Keratinocyte (primary cell): ENCODE measurements around the gene PTPRN2. TPM values are rescaled to one million over a fixed set of nuclear protein-coding genes. Genes with fewer than 3 reads are reported as not detected.

ENCODE experiments used
- DNase-seq: peaks from one replicate; pipeline ENCODE4 v3.0.0-alpha.2; 2011; ENCODE audit warnings: low read depth, missing footprints, low spot score
- FAIRE-seq: peaks from 2 replicates; lab custom pipeline; 2011; peaks lifted over from hg19 to GRCh38; lab: Jason Lieb, UNC
- H2AFZ ChIP-seq: 2 replicates; pipeline ENCODE4 v1.6.0; 2012; ENCODE audit warnings: low read length, control low read depth, inconsistent platforms; ENCODE audit not compliant: control insufficient read depth
- H3K27ac ChIP-seq: 2 replicates; pipeline ENCODE4 v1.5.1; 2011; ENCODE audit warnings: low read length; ENCODE audit not compliant: control insufficient read depth, insufficient read depth
- H3K27me3 ChIP-seq: 3 replicates; pipeline ENCODE4 v1.6.0; 2011; ENCODE audit warnings: low read length; ENCODE audit not compliant: control insufficient read depth, insufficient read depth; ENCODE audit errors: extremely low read depth
- H3K36me3 ChIP-seq, 2 experiments: 2 replicates in 1 of 2; 3 replicates in 1 of 2; pipeline ENCODE4 v1.5.1; 2011; ENCODE audit warnings: low read length in 2 of 2, mild to moderate bottlenecking in 1 of 2; ENCODE audit not compliant: control insufficient read depth in 2 of 2, insufficient read depth in 2 of 2; ENCODE audit errors: extremely low read depth in 1 of 2
- H3K4me1 ChIP-seq: 3 replicates; pipeline ENCODE4 v1.5.1; 2011; ENCODE audit warnings: low read length; ENCODE audit not compliant: control insufficient read depth, insufficient read depth; ENCODE audit errors: extremely low read depth
- H3K4me2 ChIP-seq: 3 replicates; pipeline ENCODE4 v1.6.0; 2011; ENCODE audit warnings: low read depth, low read length; ENCODE audit not compliant: control insufficient read depth, insufficient read depth; ENCODE audit errors: extremely low read depth
- H3K4me3 ChIP-seq, 3 experiments: fragments of 200-600 bp in 1 of 3; sonication (generic) in 1 of 3; 2 replicates in 2 of 3; 3 replicates in 1 of 3; pipeline ENCODE4 v1.5.1; 2011 to 2016; ENCODE audit warnings: low read length in 3 of 3, mild to moderate bottlenecking in 3 of 3, control low read depth in 2 of 3, inconsistent platforms in 1 of 3, low read depth in 1 of 3, mixed read lengths in 1 of 3, mixed run types in 1 of 3, moderate library complexity in 1 of 3; ENCODE audit not compliant: control insufficient read depth in 2 of 3, insufficient read depth in 2 of 3; ENCODE audit errors: extremely low read depth in 1 of 3
- H3K79me2 ChIP-seq: 2 replicates; pipeline ENCODE4 v1.6.0; 2012; ENCODE audit warnings: low read length; ENCODE audit not compliant: control insufficient read depth, insufficient read depth
- H3K9ac ChIP-seq: 3 replicates; pipeline ENCODE4 v1.6.0; 2011; ENCODE audit warnings: low read length; ENCODE audit not compliant: control insufficient read depth, insufficient read depth; ENCODE audit errors: extremely low read depth
- H3K9me1 ChIP-seq: 3 replicates; pipeline ENCODE4 v1.6.0; 2011; ENCODE audit warnings: low read length; ENCODE audit not compliant: control insufficient read depth, insufficient read depth; ENCODE audit errors: extremely low read depth
- H3K9me3 ChIP-seq: 2 replicates; pipeline ENCODE4 v1.5.1; 2012; ENCODE audit warnings: low read depth, low read length; ENCODE audit not compliant: control insufficient read depth
- H4K20me1 ChIP-seq: 3 replicates; pipeline ENCODE4 v1.6.0; 2011; ENCODE audit warnings: low read length; ENCODE audit not compliant: control insufficient read depth, insufficient read depth; ENCODE audit errors: extremely low read depth
- EZH2 ChIP-seq: IDR thresholded peaks from one replicate; pipeline ENCODE4 v1.6.1; 2012; ENCODE audit warnings: inconsistent platforms, mild to moderate bottlenecking, low read length, moderate library complexity
- dilution Hi-C: fragments of 300-500 bp; cut with MboI; formaldehyde crosslinking; loops from one replicate; pipeline ENCODE4 v1.7.0; 2020; ENCODE audit warnings: low sequenced_read_pairs; ENCODE audit not compliant: extremely low pct_ligation_motif_present
- polyA plus RNA-seq, 5 experiments: library from polyadenylated mRNA; depleted of rRNA in 3 of 5; stranded (reverse) in 3 of 5; stranded (forward) in 1 of 5; unstranded in 1 of 5; fragments of >200 nt; gene quantifications; 1 replicate in 1 of 5; 2 replicates in 3 of 5; 3 replicates in 1 of 5; pipeline versions ENCODE4 v1.2.1 to v1.2.3, GENCODE V29; 2011 to 2012; ENCODE audit warnings: missing spikeins in 2 of 5, low read depth in 1 of 5, low replicate concordance in 1 of 5
- TF ChIP-seq, protein P1 (sequence below), 3 experiments: IDR thresholded peaks in 1 of 3; conservative IDR thresholded peaks in 1 of 3; optimal IDR thresholded peaks in 1 of 3; 2 replicates in 2 of 3; 3 replicates in 1 of 3; pipeline versions ENCODE3 to v1.5.1; 2011; ENCODE audit warnings: low read length in 3 of 3, mild to moderate bottlenecking in 3 of 3, moderate library complexity in 2 of 3, control low read depth in 1 of 3, inconsistent platforms in 1 of 3; ENCODE audit not compliant: insufficient read depth in 2 of 3; ENCODE audit errors: extremely low read depth in 1 of 3

The PTPRN2 gene
- polyA plus RNA-seq, 1 donor (not counting 4 experiments of a cell fraction or from before 2014, with no cell fraction given): not detected

DNA sequence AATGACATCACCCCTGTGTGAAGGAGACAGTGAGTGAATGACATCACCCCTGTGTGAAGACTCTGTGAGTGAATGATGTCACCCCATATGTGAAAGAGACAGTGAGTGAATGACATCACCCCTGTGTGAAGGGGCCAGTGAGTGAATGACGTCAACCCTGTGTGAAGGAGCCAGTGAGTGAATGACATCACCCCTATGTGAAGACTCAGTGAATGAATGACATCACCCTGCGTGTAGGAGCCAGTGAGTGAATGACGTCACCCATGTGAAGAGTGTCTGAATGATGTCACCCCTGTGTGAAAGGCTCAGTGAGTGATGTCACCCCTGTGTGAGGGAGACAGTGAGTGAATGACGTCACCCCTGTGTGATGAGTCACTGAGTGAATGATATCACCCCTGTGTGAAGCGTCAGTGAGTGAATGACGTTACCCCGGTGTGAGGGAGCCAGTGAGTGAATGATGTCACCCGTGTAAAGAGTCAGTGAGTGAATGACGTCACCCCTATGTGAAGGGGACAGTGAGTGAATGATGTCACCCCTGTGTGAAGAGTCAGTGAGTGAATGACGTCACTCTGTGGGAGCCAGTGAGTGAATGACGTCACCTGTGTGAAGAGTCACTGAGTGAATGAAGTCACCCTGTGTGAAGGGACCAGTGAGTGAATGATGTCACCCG, 478.1 kb downstream of the PTPRN2 start:
- Histone ChIP-seq H3K9ac (no peak overlapping the region), H2AFZ (no peak overlapping the region), H3K9me3 (peaks cover 33% of the 10 kb centered on the region), H3K27ac (no peak overlapping the region), H3K4me1 (no peaks in the 10 kb centered on the region), H3K36me3 (no peaks in the 10 kb centered on the region), H3K27me3 (no peaks in the 10 kb centered on the region), H3K9me1 (no peaks in the 10 kb centered on the region), H3K79me2 (no peaks in the 10 kb centered on the region), H4K20me1 (no peaks in the 10 kb centered on the region), H3K4me3 (no peak overlapping the region), H3K4me2 (no peak overlapping the region)
- dilution Hi-C loops: no loop called here
- FAIRE-seq (no peak), DNase-seq (no peak)
- TF ChIP-seq, protein P1, sequence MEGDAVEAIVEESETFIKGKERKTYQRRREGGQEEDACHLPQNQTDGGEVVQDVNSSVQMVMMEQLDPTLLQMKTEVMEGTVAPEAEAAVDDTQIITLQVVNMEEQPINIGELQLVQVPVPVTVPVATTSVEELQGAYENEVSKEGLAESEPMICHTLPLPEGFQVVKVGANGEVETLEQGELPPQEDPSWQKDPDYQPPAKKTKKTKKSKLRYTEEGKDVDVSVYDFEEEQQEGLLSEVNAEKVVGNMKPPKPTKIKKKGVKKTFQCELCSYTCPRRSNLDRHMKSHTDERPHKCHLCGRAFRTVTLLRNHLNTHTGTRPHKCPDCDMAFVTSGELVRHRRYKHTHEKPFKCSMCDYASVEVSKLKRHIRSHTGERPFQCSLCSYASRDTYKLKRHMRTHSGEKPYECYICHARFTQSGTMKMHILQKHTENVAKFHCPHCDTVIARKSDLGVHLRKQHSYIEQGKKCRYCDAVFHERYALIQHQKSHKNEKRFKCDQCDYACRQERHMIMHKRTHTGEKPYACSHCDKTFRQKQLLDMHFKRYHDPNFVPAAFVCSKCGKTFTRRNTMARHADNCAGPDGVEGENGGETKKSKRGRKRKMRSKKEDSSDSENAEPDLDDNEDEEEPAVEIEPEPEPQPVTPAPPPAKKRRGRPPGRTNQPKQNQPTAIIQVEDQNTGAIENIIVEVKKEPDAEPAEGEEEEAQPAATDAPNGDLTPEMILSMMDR (optimal IDR thresholded peaks at IDR 0.05 in 1 of 3, IDR thresholded peaks at IDR 0.05 in 1 of 3, conservative IDR thresholded peaks at IDR 0.05 in 1 of 3; ENCODE audit: extremely low read depth in 1 of 3, insufficient read depth in 2 of 3, low read length in 3 of 3): no peak
- no peak for TF ChIP-seq EZH2

DNA sequence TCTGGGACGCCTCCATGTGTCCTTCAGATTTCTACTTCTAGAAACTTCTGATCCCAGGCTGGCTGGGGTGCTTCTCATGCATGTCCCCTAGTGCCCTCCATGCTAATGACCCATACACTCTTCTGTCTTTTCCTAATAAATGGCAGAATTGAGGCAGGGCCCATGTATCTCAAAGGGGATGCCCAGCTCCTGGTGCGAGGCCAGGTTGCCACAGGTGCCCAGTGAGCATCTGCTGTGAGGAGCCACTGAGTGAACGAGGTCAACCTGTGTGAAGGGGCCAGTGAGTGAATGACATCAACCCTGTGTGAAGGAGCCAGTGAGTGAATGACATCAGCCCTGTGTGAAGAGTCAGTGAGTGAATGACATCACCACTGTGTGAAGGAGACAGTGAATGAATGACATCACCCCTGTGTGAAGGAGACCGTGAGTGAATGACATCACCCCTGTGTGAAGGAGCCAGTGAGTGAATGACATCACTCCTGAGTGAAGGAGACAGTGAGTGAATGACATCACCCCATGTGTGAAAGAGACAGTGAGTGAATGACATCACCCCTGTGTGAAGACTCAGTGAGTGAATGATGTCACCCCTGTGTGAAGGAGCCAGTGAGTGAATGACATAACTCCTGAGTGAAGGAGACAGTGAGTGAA, 478.9 kb downstream of the PTPRN2 start:
- Histone ChIP-seq H3K27ac (no peak overlapping the region), H3K79me2 (no peaks in the 10 kb centered on the region), H2AFZ (no peak overlapping the region), H3K9ac (no peak overlapping the region), H3K27me3 (no peaks in the 10 kb centered on the region), H4K20me1 (no peaks in the 10 kb centered on the region), H3K4me3 (no peak overlapping the region), H3K9me1 (no peaks in the 10 kb centered on the region), H3K4me2 (no peak overlapping the region), H3K4me1 (no peaks in the 10 kb centered on the region), H3K9me3 (peaks cover 30% of the 10 kb centered on the region), H3K36me3 (no peaks in the 10 kb centered on the region)
- dilution Hi-C loops: no loop called here
- TF ChIP-seq EZH2: no peak
- TF ChIP-seq, protein P1 (optimal IDR thresholded peaks at IDR 0.05 in 1 of 3, IDR thresholded peaks at IDR 0.05 in 1 of 3, conservative IDR thresholded peaks at IDR 0.05 in 1 of 3; ENCODE audit: extremely low read depth in 1 of 3, insufficient read depth in 2 of 3, low read length in 3 of 3): no peak
- no peak for DNase-seq
- FAIRE-seq: no peak
